Activated T-cell treated with anti-CD3 and anti-CD28 coated beads, Interleukin-2, amount 50 U/mL, for 72 hours (primary cell): Measurements from ENCODE around the gene DOCK2. TPM values are rescaled to one million over a fixed set of nuclear protein-coding genes. Genes with fewer than 3 reads are reported as not detected.

Source experiments
- ATAC-seq, 2 donors: fragments of 150-1000 bp; cut with Tn5 transposase; replicated peaks in 1 of 2; 2 replicates each; pipeline ENCODE4 v1.10.0; 2021; ENCODE audit warnings: moderate library complexity in 2 of 2, mild to moderate bottlenecking in 1 of 2
- DNase-seq, 2 donors: peaks; one replicate each; pipeline ENCODE4 v3.0.0; 2021 to 2022; ENCODE audit warnings: mixed read lengths in 1 of 2
- H3K27ac Mint-ChIP-seq: one replicate; pipeline ENCODE4 v1.8.0; 2022; ENCODE audit warnings: mild to moderate bottlenecking, moderate library complexity, mixed read lengths
- H3K27me3 Mint-ChIP-seq: one replicate; pipeline ENCODE4 v1.8.0; 2022; ENCODE audit warnings: low read depth, mixed read lengths
- H3K36me3 Mint-ChIP-seq, 2 donors: one replicate each; pipeline ENCODE4 v1.8.0; 2022; ENCODE audit warnings: mixed read lengths in 2 of 2, mild to moderate bottlenecking in 1 of 2; ENCODE audit not compliant: insufficient read depth in 2 of 2
- H3K4me1 Mint-ChIP-seq: one replicate; pipeline ENCODE4 v1.8.0; 2022; ENCODE audit warnings: low read depth, mixed read lengths
- H3K4me3 Mint-ChIP-seq, 2 donors: one replicate each; pipeline ENCODE4 v1.8.0; 2022; ENCODE audit warnings: mild to moderate bottlenecking in 2 of 2, mixed read lengths in 2 of 2, moderate library complexity in 2 of 2
- H3K9me3 Mint-ChIP-seq, 2 donors: one replicate each; pipeline ENCODE4 v1.8.0; 2022; ENCODE audit warnings: mixed read lengths in 2 of 2
- total RNA-seq, 2 donors: library from RNA; stranded (reverse); gene quantifications; one replicate each; pipeline ENCODE4 v1.2.3, GENCODE V29; 2022

DOCK2 gene
- total RNA-seq, 2 donors from 2014 or later: 242 to 245 TPM

- H3K4me1 Mint-ChIP-seq: peaks cover 10% of the 10 kb centered on the region
- peak overlapping the region; percentile 66 for H3K27ac Mint-ChIP-seq
- H3K4me3 Mint-ChIP-seq: peak overlapping the region in 1 of 2 donors; percentile 15
- peaks cover 0 to 4% of the 10 kb centered on the region in 2 donors for H3K36me3 Mint-ChIP-seq
- H3K9me3 Mint-ChIP-seq: no peaks in the 10 kb centered on the region
- peak; percentile 36 to 41 for ATAC-seq
- no peak for DNase-seq
- no peaks in the 10 kb centered on the region for H3K27me3 Mint-ChIP-seq
Measured at GRCh38 chr5:169778622-169779596, 141.8 kb downstream of the DOCK2 start.

GRCh38 chr5:169781420-169782345 lies 144.6 kb downstream of the DOCK2 start:
- Mint-ChIP-seq H3K36me3 (peaks cover 0 to 6% of the 10 kb centered on the region in 2 donors), H3K4me1 (peaks cover 10% of the 10 kb centered on the region), H3K27ac (no peak overlapping the region), H3K9me3 (no peaks in the 10 kb centered on the region), H3K4me3 (no peak overlapping the region), H3K27me3 (no peaks in the 10 kb centered on the region)
- DNase-seq (no peak), ATAC-seq (no peak)

DNA sequence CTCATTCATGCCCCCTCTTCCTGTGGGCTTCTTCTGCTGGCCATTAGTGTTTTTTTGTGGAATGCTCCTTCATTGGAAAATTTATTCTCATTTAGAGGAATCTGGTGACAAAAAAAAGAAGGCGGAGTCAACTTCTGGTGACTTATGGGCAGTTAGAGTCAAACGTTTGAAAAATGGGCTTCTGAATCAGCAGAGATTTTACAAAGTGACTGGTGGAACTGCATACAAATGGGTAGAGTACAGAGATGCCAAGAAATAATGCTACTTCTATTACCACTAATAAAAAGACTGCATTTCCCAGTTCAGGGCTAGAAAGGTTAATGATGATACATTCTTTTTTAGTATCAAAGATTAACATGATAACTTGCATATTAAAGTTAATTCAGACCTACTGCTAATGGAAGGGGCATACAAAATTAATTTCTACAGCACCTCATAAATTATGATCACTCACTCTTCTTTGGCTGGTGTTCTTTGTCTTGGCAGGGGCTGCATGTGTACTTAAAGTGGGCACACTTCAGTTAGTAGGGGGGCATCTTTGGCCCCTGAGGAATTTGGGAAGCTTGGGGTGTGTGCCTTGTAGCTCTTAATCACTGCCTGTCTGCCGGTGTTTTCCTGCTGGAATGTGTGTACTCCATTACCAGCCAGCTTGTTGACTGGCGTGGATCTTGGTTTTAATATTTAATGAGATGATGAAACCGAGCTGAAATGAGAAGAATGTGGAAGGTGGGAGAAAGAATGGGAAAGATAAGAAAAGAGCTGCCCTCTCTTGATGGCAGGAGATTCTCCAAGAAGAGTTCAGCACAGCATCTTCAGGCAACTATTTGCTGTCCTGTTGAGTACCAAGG lies 148.9 kb downstream of the DOCK2 start:
- Mint-ChIP-seq H3K4me1 (no peaks in the 10 kb centered on the region), H3K4me3 (no peak overlapping the region), H3K9me3 (no peaks in the 10 kb centered on the region), H3K36me3 (peaks cover 5 to 24% of the 10 kb centered on the region in 2 donors), H3K27me3 (no peaks in the 10 kb centered on the region), H3K27ac (peak overlapping the region; percentile 25)
- ATAC-seq: no peak
- no peak for DNase-seq

DNA sequence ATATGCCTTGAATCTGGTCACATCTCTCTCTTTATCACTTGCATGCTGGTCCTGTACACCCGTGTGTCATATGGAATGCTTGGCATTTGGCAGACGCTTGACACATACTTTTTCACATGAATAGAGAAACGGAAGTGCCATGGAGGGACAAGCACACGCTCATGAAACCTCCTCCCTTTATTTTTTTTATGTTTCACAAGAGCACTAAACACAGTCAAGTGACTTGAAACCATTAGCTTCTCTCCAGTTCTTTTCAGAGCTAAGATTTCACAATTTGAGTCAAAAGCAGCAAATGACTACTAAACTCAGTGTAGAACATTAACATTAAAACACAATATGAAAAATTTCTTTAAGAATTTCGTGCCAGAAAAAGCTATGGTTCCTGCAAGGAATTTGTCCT lies 151.1 kb downstream of the DOCK2 start:
- no peaks in the 10 kb centered on the region for H3K4me1 Mint-ChIP-seq
- no peak overlapping the region for H3K4me3 Mint-ChIP-seq
- DNase-seq (no peak), ATAC-seq (no peak)
- H3K9me3 Mint-ChIP-seq: no peaks in the 10 kb centered on the region
- H3K27ac Mint-ChIP-seq: no peak overlapping the region
- peaks cover 5 to 21% of the 10 kb centered on the region in 2 donors for H3K36me3 Mint-ChIP-seq
- no peaks in the 10 kb centered on the region for H3K27me3 Mint-ChIP-seq

DNA sequence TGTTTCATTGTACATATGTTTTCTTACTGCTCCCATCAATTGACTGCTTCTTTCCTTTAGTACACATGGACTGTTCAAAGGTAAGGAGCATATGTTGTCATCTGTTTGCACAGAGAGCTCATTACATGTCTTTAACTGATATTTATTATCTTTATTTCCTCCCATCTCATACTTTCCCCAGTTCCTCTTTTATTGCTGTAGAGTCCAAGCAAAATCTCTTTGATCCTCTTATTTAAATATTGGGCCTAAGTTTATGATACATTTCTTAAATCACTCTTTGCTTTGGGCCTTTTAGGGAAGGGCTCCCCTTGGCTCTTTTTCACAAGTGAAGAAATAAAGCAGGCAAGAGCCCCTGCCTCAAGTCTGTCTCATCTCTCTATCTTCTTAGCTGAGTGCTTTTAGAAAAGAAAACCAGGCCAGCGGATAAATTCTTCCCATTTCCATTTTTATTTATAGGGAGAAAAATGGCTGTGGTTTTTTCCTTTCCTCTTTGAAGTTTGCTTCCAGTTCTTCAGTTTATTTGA lies 152.4 kb downstream of the DOCK2 start:
- peak overlapping the region; percentile 46 for H3K27ac Mint-ChIP-seq
- ATAC-seq: no peak

DNA sequence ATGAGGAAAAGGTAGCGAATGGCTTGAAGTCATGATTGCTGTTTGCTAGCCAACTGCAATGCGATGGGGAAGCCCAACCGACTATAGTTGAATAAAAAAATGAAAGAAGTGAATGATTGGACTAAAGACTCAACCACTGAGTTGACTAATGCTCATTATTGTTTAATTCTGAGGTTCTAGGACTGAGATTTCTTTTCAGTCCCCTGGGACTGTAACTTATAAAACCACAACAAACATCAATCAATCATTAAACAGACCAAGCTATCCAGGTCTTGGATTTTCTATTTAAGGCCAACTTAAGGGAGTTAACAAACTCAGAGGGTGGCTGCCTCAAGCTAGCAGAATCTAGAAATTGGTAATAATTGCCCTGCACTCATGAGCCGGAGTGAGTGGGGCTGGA lies 154.2 kb downstream of the DOCK2 start:
- no peak for DNase-seq
- Mint-ChIP-seq H3K36me3 (peaks cover 9 to 31% of the 10 kb centered on the region in 2 donors), H3K27ac (no peak overlapping the region), H3K4me1 (peaks cover 12% of the 10 kb centered on the region), H3K27me3 (no peaks in the 10 kb centered on the region), H3K4me3 (no peak overlapping the region), H3K9me3 (no peaks in the 10 kb centered on the region)
- no peak for ATAC-seq

More for the DNA sequence above, 152.4 kb downstream of the DOCK2 start:
- no peaks in the 10 kb centered on the region for H3K27me3 Mint-ChIP-seq
- DNase-seq: no peak
- no peaks in the 10 kb centered on the region for H3K4me1 Mint-ChIP-seq
- peaks cover 9 to 27% of the 10 kb centered on the region in 2 donors for H3K36me3 Mint-ChIP-seq
- no peak overlapping the region for H3K4me3 Mint-ChIP-seq
- no peaks in the 10 kb centered on the region for H3K9me3 Mint-ChIP-seq

GRCh38 chr5:169795338-169795737 lies 158.3 kb downstream of the DOCK2 start:
- Mint-ChIP-seq H3K4me1 (peaks cover 28% of the 10 kb centered on the region), H3K9me3 (no peaks in the 10 kb centered on the region), H3K36me3 (peaks cover 10 to 21% of the 10 kb centered on the region in 2 donors), H3K27ac (no peak overlapping the region), H3K27me3 (no peaks in the 10 kb centered on the region), H3K4me3 (no peak overlapping the region)
- ATAC-seq: peak in 1 of 2 donors; percentile 40
- no peak for DNase-seq

- DNase-seq (no peak), ATAC-seq (no peak)
- Mint-ChIP-seq H3K36me3 (peaks cover 10 to 25% of the 10 kb centered on the region in 2 donors), H3K4me1 (peaks cover 37% of the 10 kb centered on the region), H3K27ac (peak overlapping the region; percentile 6), H3K27me3 (no peaks in the 10 kb centered on the region), H3K4me3 (no peak overlapping the region), H3K9me3 (no peaks in the 10 kb centered on the region)
Measured at GRCh38 chr5:169796731-169797130, 159.7 kb downstream of the DOCK2 start.

GRCh38 chr5:169797577-169797976 lies 160.5 kb downstream of the DOCK2 start:
- H3K27me3 Mint-ChIP-seq: no peaks in the 10 kb centered on the region
- no peak overlapping the region for H3K27ac Mint-ChIP-seq
- no peaks in the 10 kb centered on the region for H3K9me3 Mint-ChIP-seq
- DNase-seq (no peak), ATAC-seq (no peak)
- peaks cover 42% of the 10 kb centered on the region for H3K4me1 Mint-ChIP-seq
- H3K4me3 Mint-ChIP-seq: no peak overlapping the region
- peaks cover 10 to 28% of the 10 kb centered on the region in 2 donors for H3K36me3 Mint-ChIP-seq

GRCh38 chr5:169798438-169798837 lies 161.4 kb downstream of the DOCK2 start:
- H3K4me1 Mint-ChIP-seq: peaks cover 49% of the 10 kb centered on the region
- no peak overlapping the region for H3K27ac Mint-ChIP-seq
- peaks cover 10 to 28% of the 10 kb centered on the region in 2 donors for H3K36me3 Mint-ChIP-seq
- DNase-seq (no peak), ATAC-seq (no peak)
- H3K9me3 Mint-ChIP-seq: no peaks in the 10 kb centered on the region
- H3K4me3 Mint-ChIP-seq: no peak overlapping the region
- H3K27me3 Mint-ChIP-seq: no peaks in the 10 kb centered on the region

- Mint-ChIP-seq H3K27ac (no peak overlapping the region), H3K4me3 (no peak overlapping the region), H3K27me3 (no peaks in the 10 kb centered on the region), H3K9me3 (no peaks in the 10 kb centered on the region), H3K4me1 (peaks cover 56% of the 10 kb centered on the region), H3K36me3 (peaks cover 7 to 26% of the 10 kb centered on the region in 2 donors)
- ATAC-seq (no peak), DNase-seq (no peak)
Measured at GRCh38 chr5:169798906-169799660, 162.0 kb downstream of the DOCK2 start.
